ENCODE data around the gene HDAC8.
"Not testable (repeated sequence)": the region's sequence is repeated elsewhere in the genome, so short reads cannot be mapped to it uniquely, and the experiment has no call there.

Gene HDAC8

GRCh38 chrX:72572248-72573157, at the start of gene HDAC8:
HDAC8 (minus strand) TSS chrX:72572843; CDS start chrX:72572761, 82 bp downstream.
- DNase-seq (ENCODE audit: low spot score): peak; percentile 49

- DNase-seq (ENCODE audit: low spot score): no peak
Measured at GRCh38 chrX:72621625-72622485, 49.2 kb upstream of the HDAC8 start.

GRCh38 chrX:72621163-72621562, 48.5 kb upstream of the HDAC8 start:
- no peak for DNase-seq (ENCODE audit: low spot score)

GRCh38 chrX:72620550-72621145, 48.0 kb upstream of the HDAC8 start:
- peak; percentile 40 for DNase-seq (ENCODE audit: low spot score)

- no peak for DNase-seq (ENCODE audit: low spot score)
Measured at GRCh38 chrX:72609313-72609712, 36.7 kb upstream of the HDAC8 start.

GRCh38 chrX:72604705-72605104, 32.1 kb upstream of the HDAC8 start:
- no peak for DNase-seq (ENCODE audit: low spot score)

- no peak for DNase-seq (ENCODE audit: low spot score)
Measured at GRCh38 chrX:72604112-72604511, 31.5 kb upstream of the HDAC8 start.

- not testable (repeated sequence) for DNase-seq (ENCODE audit: low spot score)
Measured at GRCh38 chrX:72591038-72591437, 18.4 kb upstream of the HDAC8 start.

GRCh38 chrX:72584163-72584562, 11.5 kb upstream of the HDAC8 start:
- DNase-seq (ENCODE audit: low spot score): no peak

- no peak for DNase-seq (ENCODE audit: low spot score)
Measured at GRCh38 chrX:72576141-72576894, 3.7 kb upstream of the HDAC8 start.

- no peak for DNase-seq (ENCODE audit: low spot score)
Measured at GRCh38 chrX:72573158-72573511, 492 bp upstream of the HDAC8 start.

GRCh38 chrX:72569786-72570185, 2.9 kb downstream of the HDAC8 start:
- no peak for DNase-seq (ENCODE audit: low spot score)

GRCh38 chrX:72568406-72569092, 4.1 kb downstream of the HDAC8 start:
- no peak for DNase-seq (ENCODE audit: low spot score)

GRCh38 chrX:72566448-72566847, 6.2 kb downstream of the HDAC8 start:
- no peak for DNase-seq (ENCODE audit: low spot score)

- not testable (repeated sequence) for DNase-seq (ENCODE audit: low spot score)
Measured at GRCh38 chrX:72559655-72560054, 13.0 kb downstream of the HDAC8 start.

- DNase-seq (ENCODE audit: low spot score): no peak
Measured at GRCh38 chrX:72554448-72555140, 18.0 kb downstream of the HDAC8 start.

- not testable (repeated sequence) for DNase-seq (ENCODE audit: low spot score)
Measured at GRCh38 chrX:72552443-72552842, 20.2 kb downstream of the HDAC8 start.

GRCh38 chrX:72545990-72546389, 26.7 kb downstream of the HDAC8 start:
- DNase-seq (ENCODE audit: low spot score): no peak

- peak; percentile 9 for DNase-seq (ENCODE audit: low spot score)
Measured at GRCh38 chrX:72540318-72540717, 32.3 kb downstream of the HDAC8 start.

GRCh38 chrX:72539822-72540221, 32.8 kb downstream of the HDAC8 start:
- DNase-seq (ENCODE audit: low spot score): no peak

- DNase-seq (ENCODE audit: low spot score): no peak
Measured at GRCh38 chrX:72536542-72536941, 36.1 kb downstream of the HDAC8 start.
